ENCODE results near the gene CTDSPL.

The CTDSPL gene

DNA sequence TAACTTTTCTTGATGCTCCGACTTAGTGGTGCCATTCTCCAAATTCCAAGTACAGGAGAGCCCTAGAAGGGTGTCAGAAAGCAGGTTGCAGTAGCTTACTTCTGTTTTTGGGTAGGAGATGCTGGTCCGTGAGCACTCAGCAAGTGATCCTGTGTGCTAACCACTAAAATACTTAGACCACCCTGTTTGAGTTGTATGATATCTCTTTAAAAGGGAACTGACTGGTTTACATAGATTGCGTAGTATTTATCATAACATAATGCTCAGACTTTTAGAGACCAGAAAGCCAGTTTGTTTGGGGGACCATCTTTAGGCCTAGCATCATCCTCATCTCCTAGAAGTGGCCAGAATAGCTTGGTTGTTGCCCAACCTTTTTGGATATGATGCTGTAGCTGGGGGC is 26.7 kb downstream of the CTDSPL start:
- no peak for DNase-seq (ENCODE audit: low read depth in 4 of 4, low spot score in 1 of 4)

DNA sequence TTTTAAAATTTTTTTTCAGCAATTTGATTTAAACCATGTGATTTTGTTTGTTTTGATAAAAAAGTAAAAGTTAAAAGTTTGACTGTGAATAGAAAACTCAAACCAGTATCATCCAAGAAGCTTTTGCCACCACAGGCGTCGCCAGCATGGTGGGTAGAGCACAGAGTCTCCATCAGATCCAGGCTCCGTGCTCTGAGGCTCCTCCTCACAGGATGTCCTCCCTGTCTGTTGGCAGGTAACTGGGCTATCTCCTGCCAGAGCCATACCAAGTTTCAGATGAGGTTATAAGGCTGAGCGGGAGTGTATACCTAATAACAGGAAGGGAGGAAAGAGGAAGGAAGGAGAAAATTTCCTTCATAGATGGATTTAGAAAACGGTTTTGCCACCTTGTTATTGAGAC is 28.8 kb downstream of the CTDSPL start:
- DNase-seq (ENCODE audit: low read depth in 4 of 4, low spot score in 1 of 4) = no peak

DNA sequence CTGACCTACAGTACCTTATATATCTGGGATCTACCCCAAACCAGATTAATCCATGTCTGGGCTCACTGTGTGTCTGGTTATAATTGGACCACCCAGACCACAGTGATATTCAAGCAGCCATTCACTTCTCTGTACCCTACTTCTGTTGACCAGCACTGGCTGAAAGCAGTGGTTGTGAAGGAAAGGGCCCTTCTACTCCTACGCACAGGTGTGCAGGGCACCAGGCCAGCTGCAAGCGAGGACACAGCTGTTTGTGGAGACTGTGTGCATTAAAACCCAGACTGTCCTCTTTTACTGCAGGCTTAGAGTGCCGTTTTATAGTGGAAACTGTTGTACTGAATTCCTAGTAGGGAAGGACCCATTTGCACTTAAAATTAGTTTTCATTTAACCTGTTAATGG is 29.5 kb downstream of the CTDSPL start:
- no peak for DNase-seq (ENCODE audit: low read depth in 4 of 4, low spot score in 1 of 4)

DNA sequence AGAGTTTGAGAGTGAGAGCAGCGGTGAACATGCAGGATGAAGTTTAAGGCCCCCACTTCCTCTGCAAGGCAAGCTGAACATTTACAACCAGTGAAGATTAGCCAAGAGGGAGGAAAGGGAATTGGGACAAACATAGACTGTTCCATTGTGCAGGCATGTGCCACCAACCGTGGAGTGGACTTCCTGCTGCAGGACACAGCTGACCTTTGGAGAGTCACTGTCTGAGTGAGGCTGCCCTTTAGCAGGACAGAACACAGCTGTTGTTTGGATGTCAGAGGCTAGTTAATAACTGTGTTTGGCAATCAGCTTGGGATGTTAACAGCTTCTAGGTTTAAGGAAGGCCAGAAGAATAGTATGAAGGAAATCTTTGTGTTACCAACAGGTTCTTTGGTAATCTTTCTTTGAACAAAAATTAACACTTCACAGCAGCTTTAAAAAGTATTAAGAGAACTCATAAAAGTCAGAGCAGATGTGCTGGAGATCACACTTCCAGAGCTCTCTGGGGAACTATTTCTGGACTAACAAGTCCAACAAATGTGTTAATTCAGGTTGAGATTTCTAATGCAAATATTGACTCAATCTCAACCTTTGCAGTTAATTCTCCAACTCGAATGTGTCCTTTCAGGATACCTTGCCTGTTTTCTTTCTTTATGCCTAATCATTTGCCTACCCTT is 31.4 kb downstream of the CTDSPL start:
- DNase-seq (ENCODE audit: low read depth in 4 of 4, low spot score in 1 of 4) = no peak

DNA sequence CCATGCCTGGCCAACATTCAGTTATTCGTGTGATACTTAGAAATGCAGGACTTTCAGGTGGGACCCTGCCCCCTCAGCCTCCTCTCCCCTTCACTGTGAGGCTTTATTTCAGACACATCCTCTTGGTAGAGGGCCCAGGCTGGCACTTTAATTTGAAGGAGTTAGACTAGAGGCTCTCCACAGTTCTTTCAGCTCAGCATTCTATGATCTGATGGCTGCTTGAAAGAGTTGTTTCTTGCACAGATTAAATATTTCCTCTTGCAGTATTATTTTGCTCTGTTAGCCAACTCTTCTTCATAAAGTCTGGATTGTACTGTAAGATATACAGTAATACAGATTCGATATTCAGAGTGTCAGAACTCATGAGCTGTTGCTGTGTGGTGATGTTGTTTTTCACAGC is 35.1 kb downstream of the CTDSPL start:
- DNase-seq (ENCODE audit: low read depth in 4 of 4, low spot score in 1 of 4) = no peak

DNA sequence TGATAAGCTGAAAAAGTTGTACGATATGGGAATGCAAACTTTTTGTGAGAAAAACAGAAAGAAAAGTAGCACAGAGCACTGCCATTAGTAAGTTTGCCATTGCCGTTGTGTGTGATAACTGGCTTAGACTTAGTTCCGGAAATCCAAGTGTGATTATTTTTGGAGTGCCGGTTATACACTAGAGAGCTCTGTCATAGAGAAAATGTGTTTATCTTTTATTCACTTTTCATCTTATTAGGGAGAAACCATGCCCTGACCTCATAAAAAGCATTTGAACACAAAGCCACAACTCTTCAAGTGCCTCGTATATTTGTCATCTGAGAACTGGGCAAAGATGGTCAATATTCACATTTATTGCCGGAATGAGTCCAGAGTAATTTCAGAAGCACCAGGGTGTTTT is 36.1 kb downstream of the CTDSPL start:
- DNase-seq (ENCODE audit: low read depth in 4 of 4, low spot score in 1 of 4) = no peak

DNA sequence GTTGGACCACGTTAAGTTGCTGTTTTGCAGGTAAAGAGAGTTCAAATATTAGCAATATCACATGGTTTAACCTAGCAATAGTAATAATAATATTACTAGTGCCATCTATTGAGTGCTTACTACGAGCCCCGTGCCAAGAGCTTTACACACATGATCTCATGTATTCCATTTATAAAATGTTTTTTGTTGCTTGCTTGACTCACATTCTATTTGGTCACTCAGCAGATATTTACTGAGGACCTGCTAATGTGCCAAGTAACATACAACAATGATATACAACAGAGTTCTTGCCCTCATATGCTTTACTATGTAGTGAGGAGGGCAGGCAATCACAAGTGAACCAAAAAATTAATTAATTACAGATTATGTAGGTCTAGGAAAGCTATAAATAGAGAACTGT is 36.7 kb downstream of the CTDSPL start:
- DNase-seq (ENCODE audit: low read depth in 4 of 4, low spot score in 1 of 4) = no peak

DNA sequence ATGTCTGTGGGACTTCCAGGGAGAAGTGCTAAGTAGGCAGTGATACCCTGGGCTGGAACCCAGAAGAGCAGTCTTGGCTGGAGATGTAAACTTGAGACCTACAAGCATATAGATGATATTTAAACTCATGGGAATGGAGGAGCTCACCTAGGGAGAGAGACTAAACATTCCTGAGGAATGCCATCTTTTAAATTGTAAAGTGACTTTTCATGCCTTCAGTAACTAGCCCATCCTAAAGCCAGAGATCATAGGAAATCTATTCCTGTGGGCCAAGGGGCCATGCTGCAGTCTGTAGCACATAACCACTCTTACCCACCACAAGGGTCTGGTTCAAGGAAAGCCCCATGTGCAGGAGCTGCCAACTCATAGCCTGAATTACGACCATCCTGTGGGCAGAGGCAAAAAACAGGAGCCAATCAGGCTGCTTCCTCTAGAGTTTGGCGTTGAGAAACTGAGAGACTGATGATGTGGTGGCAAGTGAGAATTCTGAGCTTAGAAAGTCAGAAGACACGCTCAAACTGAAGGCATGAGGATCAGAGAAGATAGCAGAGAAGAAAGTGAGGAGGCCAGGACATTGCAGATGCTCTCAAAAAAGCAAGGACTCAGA is 37.5 kb downstream of the CTDSPL start:
- DNase-seq (ENCODE audit: low read depth in 4 of 4, low spot score in 1 of 4) = no peak

DNA sequence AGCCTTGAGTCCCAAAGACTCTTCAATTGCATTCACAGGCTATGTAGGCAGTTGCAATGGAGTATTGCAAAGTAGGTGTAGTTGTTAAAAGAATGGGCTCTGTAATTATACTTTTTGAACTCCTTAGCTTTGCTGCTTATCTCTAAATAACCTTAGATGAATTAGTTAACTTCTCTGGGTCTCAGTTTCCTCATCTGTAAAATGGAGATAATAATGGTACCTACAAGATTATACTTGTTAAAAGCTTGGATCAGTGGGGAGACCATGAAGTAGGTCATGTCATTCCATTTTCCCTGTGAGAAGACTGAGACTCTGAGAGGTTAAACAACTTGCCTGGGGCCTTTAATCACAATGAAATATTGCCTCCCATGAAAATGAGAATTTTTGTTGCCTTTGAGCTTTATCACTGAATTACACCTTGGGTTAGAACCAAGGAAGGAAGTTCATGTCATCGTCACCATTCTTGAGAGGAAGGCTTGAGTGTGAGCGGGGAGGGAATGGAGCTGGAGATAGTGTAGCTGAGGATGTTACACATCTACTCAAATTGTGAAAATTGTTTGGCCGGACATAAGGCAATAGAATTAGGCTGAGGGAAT is 38.1 kb downstream of the CTDSPL start:
- DNase-seq (ENCODE audit: low read depth in 4 of 4, low spot score in 1 of 4) = no peak

DNA sequence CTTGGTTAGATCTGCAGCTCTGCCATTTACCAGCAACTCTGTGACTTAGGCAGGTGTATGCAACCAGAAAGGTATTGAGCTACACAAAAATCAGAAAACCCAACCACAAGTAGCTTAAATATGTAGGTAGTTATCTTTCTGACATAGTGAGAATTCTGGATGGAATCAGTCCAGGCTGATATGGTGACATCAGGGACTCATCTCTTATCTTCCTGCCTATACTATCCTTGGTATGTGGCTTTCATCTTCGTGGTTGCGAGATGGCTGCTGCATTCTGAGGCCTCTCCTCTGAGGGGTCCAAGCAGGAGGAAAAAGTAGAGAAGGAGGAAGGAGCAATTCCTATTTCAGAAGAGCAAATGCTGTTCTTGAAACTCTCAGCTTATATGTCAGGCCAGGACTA is 40.0 kb downstream of the CTDSPL start:
- DNase-seq (ENCODE audit: low read depth in 4 of 4, low spot score in 1 of 4) = no peak

DNA sequence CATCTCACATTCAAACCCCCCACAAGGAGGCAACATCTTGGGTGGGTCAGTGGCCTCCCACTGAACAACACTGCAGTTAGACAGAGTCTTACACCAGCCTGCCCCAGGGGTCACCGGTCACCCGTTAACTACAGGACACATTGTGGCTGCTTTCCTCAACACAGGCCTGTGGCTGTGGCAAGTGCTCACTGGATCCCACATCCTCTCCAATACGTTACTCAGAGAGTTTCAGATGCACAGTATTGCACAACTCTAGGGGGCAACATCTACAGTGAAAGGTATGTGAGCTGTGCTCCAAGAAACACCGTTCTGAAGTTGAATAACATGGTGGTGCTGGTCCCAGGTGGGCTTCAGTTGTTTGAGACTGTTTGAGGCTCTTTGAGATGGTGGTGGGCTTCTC is 41.0 kb downstream of the CTDSPL start:
- no peak for DNase-seq (ENCODE audit: low read depth in 4 of 4, low spot score in 1 of 4)

DNA sequence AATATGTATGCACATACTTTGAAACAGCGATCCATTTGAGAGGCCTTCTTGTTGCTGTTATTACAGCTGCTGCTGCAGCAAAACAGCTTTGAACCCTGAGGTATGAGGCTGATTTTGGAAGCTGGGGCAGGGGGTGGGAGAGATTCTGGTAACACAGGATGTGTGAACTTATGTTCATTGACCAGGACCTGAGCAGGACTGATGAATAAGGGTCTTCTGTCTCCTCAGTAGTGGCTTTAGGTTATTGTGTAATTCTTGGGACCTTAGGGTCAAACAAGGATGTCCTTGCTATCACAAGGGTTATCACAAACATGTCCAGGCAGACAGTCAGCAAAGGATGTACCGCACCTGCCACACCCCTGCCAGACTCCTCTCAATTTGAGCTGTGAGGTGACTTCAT is 41.6 kb downstream of the CTDSPL start:
- no peak for DNase-seq (ENCODE audit: low read depth in 4 of 4, low spot score in 1 of 4)

DNA sequence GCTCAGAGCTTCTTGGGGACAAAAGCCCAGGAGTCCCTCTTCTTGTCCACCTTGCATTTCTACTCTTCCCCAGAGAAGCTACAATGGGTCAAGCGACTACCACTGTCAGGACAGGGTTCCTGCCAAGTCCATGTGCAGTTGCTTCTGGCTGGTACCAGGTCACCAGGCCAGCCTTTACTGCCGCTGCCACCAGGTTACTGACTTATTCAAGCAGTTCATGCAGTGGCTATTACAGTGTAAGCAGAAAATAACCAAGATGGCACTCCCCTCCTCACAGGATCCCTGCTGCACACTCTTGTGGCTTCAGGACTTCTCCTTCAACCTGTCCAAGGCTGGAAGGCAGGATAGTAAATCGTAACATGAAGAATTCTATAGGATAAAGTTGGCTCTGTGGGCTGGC is 42.1 kb downstream of the CTDSPL start:
- DNase-seq (ENCODE audit: low read depth in 4 of 4, low spot score in 1 of 4) = no peak

DNA sequence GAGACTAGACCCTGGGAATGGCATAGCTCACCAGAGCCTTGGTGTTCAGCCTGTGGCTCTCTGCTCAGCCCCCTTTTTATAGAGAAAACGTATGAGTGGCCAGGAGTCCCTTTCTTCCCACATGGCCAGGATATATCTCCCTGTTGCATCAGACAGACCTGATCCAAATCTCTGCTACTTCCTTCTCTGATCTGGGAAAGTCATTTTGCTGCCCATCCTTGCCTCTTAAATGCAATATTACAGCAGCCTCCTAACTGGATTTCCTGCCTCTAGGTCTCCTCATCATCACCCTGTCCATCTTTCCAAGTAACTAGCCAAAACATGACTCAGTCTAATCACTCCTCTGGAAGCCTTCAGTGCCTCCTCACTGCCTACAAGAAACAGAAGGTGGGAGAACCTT is 42.9 kb downstream of the CTDSPL start:
- DNase-seq (ENCODE audit: low read depth in 4 of 4, low spot score in 1 of 4) = no peak

DNA sequence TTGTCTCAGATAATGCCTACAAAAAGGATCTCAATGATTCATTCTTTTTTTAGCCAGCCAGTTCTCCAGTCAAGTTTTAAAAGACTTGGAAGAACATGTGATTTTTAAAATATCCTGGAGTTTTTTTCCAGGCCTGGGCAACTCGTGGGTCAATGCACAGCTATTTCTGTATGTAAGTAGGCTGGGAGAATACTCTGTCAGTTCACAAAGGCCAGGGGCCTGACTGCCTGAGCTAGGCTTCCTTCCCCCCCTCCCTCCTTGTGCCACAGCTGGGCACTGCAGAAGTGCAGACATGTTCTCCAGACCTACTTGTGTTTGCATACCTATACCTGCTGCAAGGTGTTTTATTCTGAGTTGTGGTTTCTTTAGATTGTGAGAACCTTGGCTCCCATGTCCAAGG is 43.7 kb downstream of the CTDSPL start:
- no peak for DNase-seq (ENCODE audit: low read depth in 4 of 4, low spot score in 1 of 4)

DNA sequence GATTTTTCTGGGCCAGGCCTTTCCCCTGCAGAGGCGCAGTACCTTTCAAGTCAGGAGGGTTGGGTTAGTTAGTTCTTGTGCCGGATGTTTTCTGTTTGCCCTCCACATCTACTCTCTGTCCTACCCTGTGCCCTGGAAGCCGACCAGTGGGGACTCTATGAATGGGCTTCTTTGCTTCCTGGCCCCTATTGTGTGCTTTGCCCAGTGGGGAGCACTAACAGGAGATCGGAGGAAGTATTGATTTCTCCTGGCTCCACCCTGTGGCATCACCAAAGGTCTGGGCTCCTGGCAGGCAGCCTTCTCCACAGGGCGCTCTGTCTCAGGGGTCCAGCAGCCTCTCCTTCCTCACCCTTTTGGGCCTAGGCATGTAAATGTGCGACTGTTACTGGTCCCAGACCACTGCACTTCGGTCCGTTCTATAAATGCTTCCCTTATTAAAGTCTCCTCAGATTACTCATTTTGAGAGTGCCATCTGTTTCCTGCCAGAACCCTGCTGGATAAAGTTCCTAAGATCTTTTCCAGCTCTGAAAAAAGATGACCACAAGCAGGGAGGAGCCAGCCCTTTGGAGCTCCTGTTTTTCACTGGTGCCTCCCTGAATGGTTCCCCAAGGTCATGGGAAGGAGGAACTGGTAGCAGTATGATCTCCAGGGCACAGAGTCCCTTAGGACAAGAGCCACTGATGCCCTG is 44.5 kb downstream of the CTDSPL start:
- no peak for DNase-seq (ENCODE audit: low read depth in 4 of 4, low spot score in 1 of 4)

DNA sequence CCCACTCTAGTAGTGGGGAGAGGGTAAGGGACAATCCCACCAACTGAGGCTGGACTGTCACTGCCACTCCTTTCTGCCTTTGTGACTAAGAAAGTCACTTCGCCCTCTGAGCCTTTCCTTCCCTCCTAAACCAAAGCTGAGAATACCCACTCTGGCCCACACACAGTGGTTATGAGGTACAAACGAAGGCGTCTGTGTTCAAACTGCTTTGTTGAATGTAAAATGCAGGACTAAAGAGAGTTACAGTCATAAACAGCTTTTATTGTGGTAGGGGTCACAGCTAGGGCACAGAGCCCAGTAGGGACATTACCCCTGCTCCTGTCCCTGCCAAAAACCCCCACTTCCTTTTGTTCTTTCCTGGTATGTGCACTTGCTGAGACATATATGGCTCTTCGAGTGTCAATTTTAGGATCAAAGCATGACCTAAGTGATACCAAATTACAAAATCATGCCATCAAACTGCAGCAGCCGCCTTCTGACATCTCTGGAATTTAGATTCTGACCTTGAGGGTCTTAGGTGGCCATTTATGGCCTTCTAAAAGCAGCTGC is 45.1 kb downstream of the CTDSPL start:
- no peak for DNase-seq (ENCODE audit: low read depth in 4 of 4, low spot score in 1 of 4)

DNA sequence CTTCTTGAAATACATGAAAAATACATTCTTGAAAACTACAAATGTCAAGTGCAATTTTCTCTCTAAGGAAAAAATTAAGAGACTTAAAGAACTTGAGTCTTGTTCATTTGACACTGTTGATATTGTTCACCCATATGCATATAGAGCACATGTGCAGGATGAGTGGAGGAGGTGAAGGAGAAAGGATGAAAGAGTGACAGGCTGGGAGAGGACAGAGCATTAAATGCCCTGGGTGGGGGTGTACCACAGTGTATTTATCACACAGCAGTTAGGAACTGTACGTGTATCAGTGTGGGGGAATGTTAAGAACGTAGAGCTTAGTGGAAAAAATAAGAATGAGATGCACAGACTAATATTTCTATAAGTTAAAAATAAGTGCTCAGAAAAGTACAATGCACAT is 45.7 kb downstream of the CTDSPL start:
- no peak for DNase-seq (ENCODE audit: low read depth in 4 of 4, low spot score in 1 of 4)

DNA sequence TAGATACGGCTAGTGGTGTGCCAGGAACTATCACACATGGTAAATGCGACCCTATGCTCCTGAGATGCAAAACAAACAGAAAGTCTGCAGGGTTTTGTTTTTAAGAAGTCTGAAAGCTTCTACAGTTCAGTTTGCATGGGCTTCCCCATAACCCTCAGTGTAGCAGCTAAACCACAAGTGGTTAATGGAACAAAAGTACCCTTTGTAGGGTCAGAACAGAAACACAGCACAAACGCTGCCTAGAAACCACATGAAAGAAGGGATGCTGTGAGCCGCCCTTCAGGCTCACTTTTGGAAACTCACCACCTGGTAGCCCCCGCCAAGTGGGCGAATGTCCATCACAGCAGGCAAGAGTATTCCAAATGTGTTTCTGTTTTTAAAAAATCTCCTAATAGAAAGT is 46.2 kb downstream of the CTDSPL start:
- no peak for DNase-seq (ENCODE audit: low read depth in 4 of 4, low spot score in 1 of 4)

DNA sequence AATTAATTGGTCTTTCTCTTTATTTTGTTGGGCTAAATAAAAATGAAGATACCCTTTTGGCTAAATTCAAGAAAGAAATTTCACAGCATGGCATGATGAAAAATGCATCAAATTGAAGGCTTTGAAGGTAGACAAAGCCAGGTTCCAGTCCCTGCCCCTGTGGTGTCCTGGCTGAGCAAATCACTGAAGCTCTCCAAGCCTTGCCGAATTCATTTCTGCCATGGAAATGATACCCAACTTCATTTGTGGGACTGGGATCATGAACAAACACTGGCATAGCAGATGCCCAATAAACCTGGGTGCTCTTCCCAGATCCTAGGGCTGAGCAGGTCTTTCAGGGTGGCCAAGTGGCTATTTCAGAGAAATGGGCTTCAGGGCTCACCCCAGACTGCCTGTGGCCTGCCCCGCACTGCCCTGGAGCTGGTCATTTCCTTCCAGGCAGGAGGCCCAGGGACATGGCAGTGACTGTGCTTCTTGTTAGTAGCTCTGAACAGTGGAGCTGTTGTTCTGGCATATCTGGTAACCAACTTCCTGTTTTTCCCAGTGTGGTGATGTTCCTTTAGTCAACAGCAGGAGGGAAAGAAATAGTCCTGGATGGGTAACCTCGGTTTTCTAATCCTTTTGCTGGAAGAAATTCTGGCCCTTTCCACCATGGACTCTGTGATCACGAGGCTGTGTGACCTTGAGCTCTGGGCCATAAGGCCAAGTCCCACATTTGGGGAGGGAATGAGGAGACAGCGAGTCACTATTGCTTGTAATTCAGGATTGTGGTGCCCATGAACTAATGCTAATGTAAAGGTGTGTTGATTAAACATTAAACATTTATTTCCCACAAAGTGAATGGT is 47.6 kb downstream of the CTDSPL start:
- no peak for DNase-seq (ENCODE audit: low read depth in 4 of 4, low spot score in 1 of 4)

Measured in stimulated activated CD4-positive, alpha-beta T cell treated with anti-CD3 and anti-CD28 coated beads, Interleukin-1b, Interleukin-23, amount 100 ng/mL, for 24 hours (primary cell).